ENCODE measurements around the gene WFS1. TPM values are rescaled to one million over a fixed set of nuclear protein-coding genes. Genes with fewer than 3 reads are reported as not detected.

Gene WFS1
- total and polyA plus RNA-seq, 2 of the 4 experiments (the other 2 are of a cell fraction), result 9.7 to 42.4 TPM

DNA sequence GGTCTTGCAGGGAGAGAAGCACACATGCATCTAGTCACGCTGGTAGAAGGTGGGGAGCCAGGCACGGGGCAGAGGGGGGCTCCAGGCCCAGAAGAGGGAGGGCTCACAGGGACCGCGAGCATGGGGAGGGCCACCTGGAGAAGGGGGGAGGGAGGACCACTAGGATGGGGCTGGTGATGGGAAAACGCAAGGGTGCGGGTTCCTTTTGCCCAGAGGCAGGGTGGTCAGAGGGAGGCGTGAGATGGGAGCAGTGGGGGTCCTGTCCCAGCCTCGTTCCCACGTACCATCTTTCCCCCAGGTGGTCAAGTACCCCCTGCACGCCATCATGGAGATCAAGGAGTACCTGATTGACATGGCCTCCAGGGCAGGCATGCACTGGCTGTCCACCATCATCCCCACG lies 30.7 kb downstream of the WFS1 start:
- H4K20me1 ChIP-seq (ENCODE audit: insufficient read depth, low read length), result peaks cover 9% of the 10 kb centered on the region
- BruUV-seq (replicated peaks), result no TSS peak
- intact Hi-C loops (cut with micrococcal nuclease), result no loop called here
- ATAC-seq (ENCODE audit: low read depth), result no peak
- ChIA-PET POLR2A (ENCODE audit: unreplicated experiment) (no interaction called here), CTCF (no interaction called here)
- H3K27ac ChIP-seq (ENCODE audit: insufficient read depth, low read length), result no peak overlapping the region
- DNase-seq, result no peak
- H3K4me2 ChIP-seq (ENCODE audit: low read depth, low read length), result no peak overlapping the region
- no peaks in the 10 kb centered on the region for H3K27me3 ChIP-seq (ENCODE audit: control insufficient read depth, insufficient read depth, low read length)
- H2AFZ ChIP-seq (replicated peaks; ENCODE audit: low read length, poor library complexity), result no peak overlapping the region
- in situ Hi-C loops (cut with MboI; ENCODE audit: low sequenced_read_pairs), result no loop called here
- H3K36me3 ChIP-seq (ENCODE audit: control insufficient read depth, insufficient read depth, low read length), result peaks cover 60% of the 10 kb centered on the region
- H2BK5ac ChIP-seq (ENCODE audit: low read depth, low read length, poor library complexity, severe bottlenecking), result no peak overlapping the region
- no peak overlapping the region for H4K5ac ChIP-seq (ENCODE audit: low read depth, low read length)
- WGBS, 2 experiments (ENCODE audit: extremely low coverage in 2 of 2, insufficient read length in 1 of 2), result 68% methylated on average over 4 of the region's 11 CpGs; no CpG with 5 or more reads in 1 of the 2 experiments
- H3K23ac ChIP-seq (ENCODE audit: low read depth, low read length), result no peak overlapping the region
- peaks cover 2% of the 10 kb centered on the region; the same call in 1 of the 2 replicates for H3K4me1 ChIP-seq (ENCODE audit: control insufficient read depth, insufficient read depth, low read length)
- H3K4me3 ChIP-seq (ENCODE audit: insufficient read depth, low read depth, low read length), result no peak overlapping the region
- no peak overlapping the region for H2BK120ac ChIP-seq (ENCODE audit: low read depth, low read length)
- dilution Hi-C loops (cut with HindIII; ENCODE audit: low sequenced_read_pairs, unreplicated experiment), result no loop called here
- H2BK15ac ChIP-seq (ENCODE audit: low read depth, low read length), result no peak overlapping the region
- H2AK5ac ChIP-seq (ENCODE audit: low read depth, low read length), result no peak overlapping the region
- H3K4ac ChIP-seq (ENCODE audit: low read depth, low read length), result no peak overlapping the region
- no peak overlapping the region for H3K56ac ChIP-seq (ENCODE audit: extremely low read depth, insufficient read depth, low read length)
- no peak overlapping the region for H2BK20ac ChIP-seq (ENCODE audit: low read depth, low read length)
- no peak overlapping the region for H4K8ac ChIP-seq (ENCODE audit: low read depth in 2 of 2, low read length in 2 of 2)
- H3K9me3 ChIP-seq (ENCODE audit: control insufficient read depth, insufficient read depth, low read length), result no peaks in the 10 kb centered on the region
- H3K9ac ChIP-seq (ENCODE audit: low read depth, low read length), result no peak overlapping the region
- H4K91ac ChIP-seq (ENCODE audit: insufficient read depth, low read depth, low read length), result no peak overlapping the region
- H3K9me1 ChIP-seq (ENCODE audit: insufficient read depth, low read length), result peaks cover 19% of the 10 kb centered on the region
- H3K14ac ChIP-seq (replicated peaks; ENCODE audit: low read depth, low read length), result no peak overlapping the region
- no peaks in the 10 kb centered on the region for H3K79me1 ChIP-seq (ENCODE audit: low read depth in 1 of 2, low read length in 2 of 2)
- H2AK9ac ChIP-seq (replicated peaks; ENCODE audit: low read depth, low read length, poor library complexity), result no peak overlapping the region
- no peak overlapping the region for H3K18ac ChIP-seq (ENCODE audit: low read depth, low read length)
- TF ChIP-seq SMC3 (IDR thresholded peaks at IDR 0.05; ENCODE audit: low read depth, low read length), result no peak
- TF ChIP-seq NFE2L2 (IDR thresholded peaks at IDR 0.05; ENCODE audit: low read depth, low read length), result no peak
- TF ChIP-seq MAZ (IDR thresholded peaks at IDR 0.05; ENCODE audit: borderline replicate concordance, low read depth, low read length), result no peak
- TF ChIP-seq, protein P1, sequence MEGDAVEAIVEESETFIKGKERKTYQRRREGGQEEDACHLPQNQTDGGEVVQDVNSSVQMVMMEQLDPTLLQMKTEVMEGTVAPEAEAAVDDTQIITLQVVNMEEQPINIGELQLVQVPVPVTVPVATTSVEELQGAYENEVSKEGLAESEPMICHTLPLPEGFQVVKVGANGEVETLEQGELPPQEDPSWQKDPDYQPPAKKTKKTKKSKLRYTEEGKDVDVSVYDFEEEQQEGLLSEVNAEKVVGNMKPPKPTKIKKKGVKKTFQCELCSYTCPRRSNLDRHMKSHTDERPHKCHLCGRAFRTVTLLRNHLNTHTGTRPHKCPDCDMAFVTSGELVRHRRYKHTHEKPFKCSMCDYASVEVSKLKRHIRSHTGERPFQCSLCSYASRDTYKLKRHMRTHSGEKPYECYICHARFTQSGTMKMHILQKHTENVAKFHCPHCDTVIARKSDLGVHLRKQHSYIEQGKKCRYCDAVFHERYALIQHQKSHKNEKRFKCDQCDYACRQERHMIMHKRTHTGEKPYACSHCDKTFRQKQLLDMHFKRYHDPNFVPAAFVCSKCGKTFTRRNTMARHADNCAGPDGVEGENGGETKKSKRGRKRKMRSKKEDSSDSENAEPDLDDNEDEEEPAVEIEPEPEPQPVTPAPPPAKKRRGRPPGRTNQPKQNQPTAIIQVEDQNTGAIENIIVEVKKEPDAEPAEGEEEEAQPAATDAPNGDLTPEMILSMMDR (conservative IDR thresholded peaks at IDR 0.05; ENCODE audit: low read depth, low read length), result no peak
- no peak for TF ChIP-seq RCOR1 (IDR thresholded peaks at IDR 0.05; ENCODE audit: insufficient replicate concordance, low read length)

Measured in IMR-90 (cell line).